HG03520 (cell line): ENCODE data around the gene MARCHF5.
"Not testable (repeated sequence)": the region's sequence is repeated elsewhere in the genome, so short reads cannot be mapped to it uniquely, and the experiment has no call there.

Experiments
- ATAC-seq: cut with Tn5 transposase; IDR thresholded peaks from one replicate; pipeline ENCODE4 v1.9.1; 2021; ENCODE audit warnings: mild to moderate bottlenecking, moderate library complexity; ENCODE audit not compliant: unreplicated experiment

Gene MARCHF5

GRCh38 chr10:92385831-92386230, 94.9 kb downstream of the MARCHF5 start:
- ATAC-seq: no peak

GRCh38 chr10:92387289-92387940, 96.4 kb downstream of the MARCHF5 start:
- ATAC-seq: no peak

GRCh38 chr10:92393173-92393572, 102.2 kb downstream of the MARCHF5 start:
- ATAC-seq: not testable (repeated sequence)

- ATAC-seq: no peak
These were observed 104.3 kb downstream of the MARCHF5 start for GRCh38 chr10:92395271-92395670.

- not testable (repeated sequence) for ATAC-seq
These were observed 111.3 kb downstream of the MARCHF5 start for GRCh38 chr10:92402234-92402633.
